NT2/D1 (cell line): ENCODE results near the gene HCN2.

Experiments used
- DNase-seq: peaks from one replicate; pipeline ENCODE4 v3.0.0-alpha.2; 2011; ENCODE audit warnings: low read depth, low spot score
- H3K27me3 ChIP-seq: 2 replicates; pipeline ENCODE4 v1.6.0; 2011; ENCODE audit warnings: mild to moderate bottlenecking; ENCODE audit not compliant: insufficient read length, insufficient read depth
- H3K36me3 ChIP-seq: 2 replicates; pipeline ENCODE4 v1.6.1; 2011; ENCODE audit warnings: mild to moderate bottlenecking, low read length, mixed read lengths; ENCODE audit not compliant: insufficient read depth, insufficient read length
- H3K4me1 ChIP-seq: 2 replicates; pipeline ENCODE4 v1.5.1; 2011; ENCODE audit not compliant: insufficient read depth, insufficient read length
- H3K4me3 ChIP-seq: 2 replicates; pipeline ENCODE4 v1.5.1; 2011; ENCODE audit warnings: low read depth; ENCODE audit not compliant: insufficient read length
- H3K9ac ChIP-seq: 2 replicates; pipeline ENCODE4 v1.6.0; 2011; ENCODE audit warnings: low read depth; ENCODE audit not compliant: insufficient read length
- H3K9me3 ChIP-seq: 2 replicates; pipeline ENCODE4 v1.5.1; 2011; ENCODE audit warnings: mild to moderate bottlenecking, low read length; ENCODE audit not compliant: insufficient read depth
- SUZ12 ChIP-seq: IDR thresholded peaks from 2 replicates; pipeline ENCODE4 v1.6.1; 2011; ENCODE audit not compliant: insufficient read length, insufficient read depth; ENCODE audit errors: extremely low read depth
- YY1 ChIP-seq: IDR thresholded peaks from 2 replicates; pipeline ENCODE4 v1.6.1; 2011; ENCODE audit not compliant: insufficient read length, insufficient read depth
- ZNF274 ChIP-seq: IDR thresholded peaks from 2 replicates; pipeline ENCODE4 v1.6.1; 2011; ENCODE audit warnings: mild to moderate bottlenecking, low read depth, low read length

Gene HCN2

GRCh38 chr19:658916-659839, 69.5 kb downstream of the HCN2 start:
- Histone ChIP-seq H3K4me1 (peaks cover 44% of the 10 kb centered on the region), H3K27me3 (no peaks in the 10 kb centered on the region), H3K9me3 (peaks cover 8% of the 10 kb centered on the region; the same call in 1 of the 2 replicates), H3K36me3 (peaks cover 73% of the 10 kb centered on the region), H3K4me3 (no peak overlapping the region), H3K9ac (peak overlapping the region; percentile 64)
- no peak for DNase-seq
- TF ChIP-seq YY1 = no peak
- TF ChIP-seq SUZ12 = no peak
- TF ChIP-seq ZNF274 = no peak

- Histone ChIP-seq H3K9ac (peak overlapping the region; percentile 99), H3K36me3 (peaks cover 57% of the 10 kb centered on the region)
- no peak for DNase-seq
These were observed 71.2 kb downstream of the HCN2 start for GRCh38 chr19:660793-661426.

GRCh38 chr19:661427-662196, 71.9 kb downstream of the HCN2 start:
- H3K9ac ChIP-seq = peak overlapping the region; percentile 99
- peaks cover 54% of the 10 kb centered on the region for H3K36me3 ChIP-seq
- no peak for DNase-seq
- H3K4me1 ChIP-seq = peaks cover 40% of the 10 kb centered on the region
- peaks cover 8% of the 10 kb centered on the region; the same call in 1 of the 2 replicates for H3K9me3 ChIP-seq
- peaks cover 2% of the 10 kb centered on the region for H3K27me3 ChIP-seq
- peak overlapping the region; percentile 96 for H3K4me3 ChIP-seq
- TF ChIP-seq ZNF274 (no peak), SUZ12 (no peak), YY1 (no peak)

More at GRCh38 chr19:660793-661426, 71.2 kb downstream of the HCN2 start:
- TF ChIP-seq SUZ12 = no peak
- no peak for TF ChIP-seq YY1
- TF ChIP-seq ZNF274 = no peak
- Histone ChIP-seq H3K27me3 (peaks cover 2% of the 10 kb centered on the region), H3K4me3 (peak overlapping the region; percentile 96), H3K4me1 (peaks cover 40% of the 10 kb centered on the region), H3K9me3 (peaks cover 8% of the 10 kb centered on the region; the same call in 1 of the 2 replicates)

GRCh38 chr19:662207-662961, 72.7 kb downstream of the HCN2 start:
- no peak for DNase-seq
- H3K4me3 ChIP-seq = peak overlapping the region; percentile 96
- peaks cover 36% of the 10 kb centered on the region for H3K4me1 ChIP-seq
- peaks cover 11% of the 10 kb centered on the region; the same call in 1 of the 2 replicates for H3K9me3 ChIP-seq
- TF ChIP-seq YY1 (no peak), SUZ12 (no peak), ZNF274 (no peak)
- peaks cover 48% of the 10 kb centered on the region for H3K36me3 ChIP-seq
- peaks cover 2% of the 10 kb centered on the region for H3K27me3 ChIP-seq
- peak overlapping the region; percentile 99 for H3K9ac ChIP-seq

GRCh38 chr19:662962-663681, 73.4 kb downstream of the HCN2 start, which contains the start of gene RNF126:
TSS of gene RNF126 (minus strand) at chr19:663214. CDS start at chr19:663121, 93 bp downstream.
- peak; percentile 81 for DNase-seq
- TF ChIP-seq ZNF274 (no peak), SUZ12 (no peak), YY1 (no peak)
- Histone ChIP-seq H3K27me3 (peaks cover 2% of the 10 kb centered on the region), H3K9ac (peak within 1 kb of the TSS; percentile 99), H3K4me1 (peaks cover 36% of the 10 kb centered on the region), H3K36me3 (peaks cover 40% of the 10 kb centered on the region), H3K4me3 (peak within 1 kb of the TSS; percentile 96), H3K9me3 (peaks cover 14% of the 10 kb centered on the region; the same call in 1 of the 2 replicates)

GRCh38 chr19:663682-664117, 74.0 kb downstream of the HCN2 start:
- H3K27me3 ChIP-seq = peaks cover 2% of the 10 kb centered on the region
- H3K36me3 ChIP-seq = peaks cover 34% of the 10 kb centered on the region
- peaks cover 14% of the 10 kb centered on the region; the same call in 1 of the 2 replicates for H3K9me3 ChIP-seq
- TF ChIP-seq SUZ12 = no peak
- TF ChIP-seq YY1 = no peak
- no peak for TF ChIP-seq ZNF274
- H3K4me1 ChIP-seq = peaks cover 31% of the 10 kb centered on the region
- H3K4me3 ChIP-seq = peak overlapping the region; percentile 59
- peak overlapping the region; percentile 82 for H3K9ac ChIP-seq
- DNase-seq = no peak
